ENCODE results near the gene OR6V1.

Gene OR6V1

DNA sequence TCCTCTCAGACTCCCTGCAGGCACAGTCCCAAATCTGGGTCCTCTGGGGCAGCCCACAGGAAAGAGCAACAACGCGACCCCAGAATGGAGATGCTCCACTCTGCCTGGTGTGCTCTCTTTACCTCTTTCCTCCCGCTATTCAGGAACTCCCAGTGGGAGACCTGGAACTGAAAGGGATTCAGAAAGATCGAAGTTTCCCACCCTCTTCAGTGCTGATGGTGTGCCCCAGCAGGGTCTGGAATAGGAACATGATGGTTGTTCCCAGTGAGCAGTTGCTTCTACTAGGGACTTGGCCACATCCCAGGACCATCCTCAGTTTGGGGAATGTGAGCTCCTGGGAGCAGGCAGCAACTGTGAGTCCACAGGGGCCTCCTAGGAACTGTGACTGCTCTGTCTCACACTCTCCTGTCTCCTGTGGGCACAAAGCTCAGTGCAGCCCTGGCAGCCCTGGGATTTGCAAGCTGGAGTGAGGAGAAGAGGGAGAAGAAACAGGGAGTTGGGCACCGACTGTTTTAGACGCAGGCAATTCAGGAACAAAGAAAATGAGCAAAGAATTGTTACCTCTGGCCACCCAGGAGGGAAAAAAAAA is 17.9 kb downstream of the OR6V1 start:
- H3K4me3 ChIP-seq (ENCODE audit: low read length), result no peak overlapping the region
- H3F3A ChIP-seq (ENCODE audit: control insufficient read depth, insufficient read depth), result no peaks in the 10 kb centered on the region
- no peaks in the 10 kb centered on the region for H3K36me3 ChIP-seq (ENCODE audit: control insufficient read depth, low read length)
- H3K9me2 ChIP-seq (replicated peaks; ENCODE audit: control insufficient read depth, low read length), result no peaks in the 10 kb centered on the region
- no peaks in the 10 kb centered on the region for H3K9me3 ChIP-seq (ENCODE audit: control insufficient read depth, insufficient read depth, low read length)
- H4K20me1 ChIP-seq (ENCODE audit: control insufficient read depth, insufficient read depth, low read depth, low read length), result no peaks in the 10 kb centered on the region
- TF ChIP-seq, protein P1, sequence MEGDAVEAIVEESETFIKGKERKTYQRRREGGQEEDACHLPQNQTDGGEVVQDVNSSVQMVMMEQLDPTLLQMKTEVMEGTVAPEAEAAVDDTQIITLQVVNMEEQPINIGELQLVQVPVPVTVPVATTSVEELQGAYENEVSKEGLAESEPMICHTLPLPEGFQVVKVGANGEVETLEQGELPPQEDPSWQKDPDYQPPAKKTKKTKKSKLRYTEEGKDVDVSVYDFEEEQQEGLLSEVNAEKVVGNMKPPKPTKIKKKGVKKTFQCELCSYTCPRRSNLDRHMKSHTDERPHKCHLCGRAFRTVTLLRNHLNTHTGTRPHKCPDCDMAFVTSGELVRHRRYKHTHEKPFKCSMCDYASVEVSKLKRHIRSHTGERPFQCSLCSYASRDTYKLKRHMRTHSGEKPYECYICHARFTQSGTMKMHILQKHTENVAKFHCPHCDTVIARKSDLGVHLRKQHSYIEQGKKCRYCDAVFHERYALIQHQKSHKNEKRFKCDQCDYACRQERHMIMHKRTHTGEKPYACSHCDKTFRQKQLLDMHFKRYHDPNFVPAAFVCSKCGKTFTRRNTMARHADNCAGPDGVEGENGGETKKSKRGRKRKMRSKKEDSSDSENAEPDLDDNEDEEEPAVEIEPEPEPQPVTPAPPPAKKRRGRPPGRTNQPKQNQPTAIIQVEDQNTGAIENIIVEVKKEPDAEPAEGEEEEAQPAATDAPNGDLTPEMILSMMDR (IDR thresholded peaks at IDR 0.05; ENCODE audit: low read depth, low read length, poor library complexity, severe bottlenecking), result no peak
- no peak for TF ChIP-seq EZH2phosphoT487 (IDR thresholded peaks at IDR 0.05; ENCODE audit: borderline replicate concordance, low read length)
- no peaks in the 10 kb centered on the region for H3K79me2 ChIP-seq (ENCODE audit: control insufficient read depth, low read length)
- H3K4me2 ChIP-seq (ENCODE audit: low read length), result no peak overlapping the region
- H3K27ac ChIP-seq (ENCODE audit: low read depth, low read length), result no peak overlapping the region
- no peaks in the 10 kb centered on the region for H3K27me3 ChIP-seq (ENCODE audit: control insufficient read depth, low read length)
- peaks cover 4% of the 10 kb centered on the region; the same call in 1 of the 2 replicates for H3K4me1 ChIP-seq (ENCODE audit: control insufficient read depth, low read length)

DNA sequence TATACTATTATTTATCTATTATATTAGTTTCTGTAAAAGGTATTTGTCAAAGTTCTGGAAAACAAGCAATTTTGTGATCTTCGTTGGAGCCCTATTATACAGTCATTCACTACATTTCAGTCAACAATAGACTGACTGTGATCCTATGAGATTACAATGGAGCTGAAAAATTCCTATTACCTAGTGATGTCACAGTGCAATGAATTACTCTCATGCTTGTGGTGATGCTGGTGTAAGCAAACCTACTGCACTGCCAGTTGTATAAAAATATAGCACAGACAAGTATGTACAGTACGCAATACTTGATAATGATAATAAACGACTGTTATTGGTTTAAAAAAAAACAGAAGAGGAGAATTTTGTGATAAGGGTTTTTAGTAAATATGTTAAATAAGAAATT is 21.4 kb downstream of the OR6V1 start:
- H3K27me3 ChIP-seq (ENCODE audit: control insufficient read depth, low read length), result no peaks in the 10 kb centered on the region
- H3K79me2 ChIP-seq (ENCODE audit: control insufficient read depth, low read length), result no peaks in the 10 kb centered on the region
- no peaks in the 10 kb centered on the region for H3K9me2 ChIP-seq (replicated peaks; ENCODE audit: control insufficient read depth, low read length)
- no peak overlapping the region for H3K27ac ChIP-seq (ENCODE audit: low read depth, low read length)
- peaks cover 18% of the 10 kb centered on the region for H3K4me1 ChIP-seq (ENCODE audit: control insufficient read depth, low read length)
- H3K9me3 ChIP-seq (ENCODE audit: control insufficient read depth, insufficient read depth, low read length), result peaks cover 9% of the 10 kb centered on the region
- H4K20me1 ChIP-seq (ENCODE audit: control insufficient read depth, insufficient read depth, low read depth, low read length), result no peaks in the 10 kb centered on the region
- no peak overlapping the region for H3K4me2 ChIP-seq (ENCODE audit: low read length)
- TF ChIP-seq, protein P1 (IDR thresholded peaks at IDR 0.05; ENCODE audit: low read depth, low read length, poor library complexity, severe bottlenecking), result no peak
- TF ChIP-seq EZH2phosphoT487 (IDR thresholded peaks at IDR 0.05; ENCODE audit: borderline replicate concordance, low read length), result no peak
- no peaks in the 10 kb centered on the region for H3F3A ChIP-seq (ENCODE audit: control insufficient read depth, insufficient read depth)
- peaks cover 3% of the 10 kb centered on the region; the same call in 1 of the 2 replicates for H3K36me3 ChIP-seq (ENCODE audit: control insufficient read depth, low read length)
- H3K4me3 ChIP-seq (ENCODE audit: low read length), result no peak overlapping the region

DNA sequence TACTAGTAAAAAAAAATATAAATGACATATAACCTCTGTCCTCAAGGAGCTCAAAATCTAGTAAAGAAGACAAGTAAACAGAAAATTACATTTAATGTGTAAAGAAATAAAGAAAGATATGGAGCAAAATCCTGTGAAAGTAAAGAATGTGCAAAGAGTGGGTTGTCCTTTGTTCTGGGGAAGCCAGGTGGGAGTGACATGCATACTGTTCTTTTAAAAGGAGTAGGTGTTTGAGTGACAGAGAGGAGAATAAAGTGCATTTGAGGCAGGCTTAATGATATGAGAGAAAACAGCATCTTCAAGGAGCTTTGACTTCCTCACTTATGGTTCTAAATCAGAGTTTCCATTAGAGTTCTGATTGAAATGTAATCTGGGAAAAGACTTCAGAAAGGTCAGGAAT is 22.0 kb downstream of the OR6V1 start:
- Histone ChIP-seq H3K9me2 (replicated peaks; ENCODE audit: control insufficient read depth, low read length) (no peaks in the 10 kb centered on the region), H3K36me3 (ENCODE audit: control insufficient read depth, low read length) (peaks cover 3% of the 10 kb centered on the region; the same call in 1 of the 2 replicates), H3K27ac (ENCODE audit: low read depth, low read length) (no peak overlapping the region), H3F3A (ENCODE audit: control insufficient read depth, insufficient read depth) (no peaks in the 10 kb centered on the region), H3K4me3 (ENCODE audit: low read length) (no peak overlapping the region), H3K9me3 (ENCODE audit: control insufficient read depth, insufficient read depth, low read length) (peaks cover 14% of the 10 kb centered on the region), H3K27me3 (ENCODE audit: control insufficient read depth, low read length) (no peaks in the 10 kb centered on the region), H3K4me2 (ENCODE audit: low read length) (no peak overlapping the region), H3K79me2 (ENCODE audit: control insufficient read depth, low read length) (no peaks in the 10 kb centered on the region), H3K4me1 (ENCODE audit: control insufficient read depth, low read length) (peaks cover 24% of the 10 kb centered on the region), H4K20me1 (ENCODE audit: control insufficient read depth, insufficient read depth, low read depth, low read length) (no peaks in the 10 kb centered on the region)
- TF ChIP-seq EZH2phosphoT487 (IDR thresholded peaks at IDR 0.05; ENCODE audit: borderline replicate concordance, low read length), result no peak
- TF ChIP-seq, protein P1 (IDR thresholded peaks at IDR 0.05; ENCODE audit: low read depth, low read length, poor library complexity, severe bottlenecking), result no peak

All from DOHH2 (cell line).